ENCODE measurements around the gene DCC. TPM values are rescaled to one million over a fixed set of nuclear protein-coding genes. Genes with fewer than 3 reads are reported as not detected.

The DCC gene
- total and polyA plus RNA-seq, 9 of the 15 experiments (the other 6 are each of a cell fraction or from before 2014, with no cell fraction given), result not detected

DNA sequence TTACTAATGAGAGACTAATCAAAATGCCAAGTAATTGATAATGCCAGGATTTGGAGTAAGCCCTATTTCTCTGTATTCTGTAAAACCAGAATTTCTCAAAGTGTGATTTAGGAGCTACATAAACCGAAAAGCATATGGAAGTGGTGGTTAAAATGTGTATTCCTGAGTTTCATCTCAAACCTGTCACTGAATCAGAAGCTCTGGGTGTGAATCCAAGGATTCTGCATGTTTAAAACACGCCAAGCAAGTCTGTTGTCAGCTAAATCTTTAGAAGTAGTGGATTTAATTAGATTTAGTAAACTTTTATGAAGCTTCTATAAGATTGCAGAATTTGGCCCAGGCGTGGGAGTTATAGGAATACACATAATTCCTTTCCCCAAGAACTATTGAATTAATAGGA lies 700.3 kb downstream of the DCC start:
- intact Hi-C loops (cut with micrococcal nuclease), result no loop called here
- no peak overlapping the region for H3K27ac ChIP-seq (ENCODE audit: extremely low read depth, low read depth, low read length)
- H3K9me1 ChIP-seq (ENCODE audit: control insufficient read depth, insufficient read depth, low read length), result no peaks in the 10 kb centered on the region
- WGBS (ENCODE audit: insufficient coverage, low coverage, missing lambda C conversion rate), result 0% methylated on average over 3 of the region's 3 CpGs
- no peaks in the 10 kb centered on the region for H3K9me3 ChIP-seq (replicated peaks; ENCODE audit: control insufficient read depth, insufficient read depth, low read depth, low read length)
- no peak overlapping the region for H3K9ac ChIP-seq (ENCODE audit: insufficient read depth in 1 of 2, low read depth in 2 of 2, low read length in 2 of 2)
- TF ChIP-seq BACH1 (tag; IDR thresholded peaks at IDR 0.05) (no peak), HNRNPUL1 (IDR thresholded peaks at IDR 0.05; ENCODE audit: low read length) (no peak), TARDBP (IDR thresholded peaks at IDR 0.05) (no peak), MTF1 (CRISPR knock-in tag; IDR thresholded peaks at IDR 0.05; ENCODE audit: borderline replicate concordance) (no peak), HDGF (IDR thresholded peaks at IDR 0.05) (no peak), GABPB1 (CRISPR knock-in tag; IDR thresholded peaks at IDR 0.05) (no peak)
- TF ChIP-seq, protein P1, sequence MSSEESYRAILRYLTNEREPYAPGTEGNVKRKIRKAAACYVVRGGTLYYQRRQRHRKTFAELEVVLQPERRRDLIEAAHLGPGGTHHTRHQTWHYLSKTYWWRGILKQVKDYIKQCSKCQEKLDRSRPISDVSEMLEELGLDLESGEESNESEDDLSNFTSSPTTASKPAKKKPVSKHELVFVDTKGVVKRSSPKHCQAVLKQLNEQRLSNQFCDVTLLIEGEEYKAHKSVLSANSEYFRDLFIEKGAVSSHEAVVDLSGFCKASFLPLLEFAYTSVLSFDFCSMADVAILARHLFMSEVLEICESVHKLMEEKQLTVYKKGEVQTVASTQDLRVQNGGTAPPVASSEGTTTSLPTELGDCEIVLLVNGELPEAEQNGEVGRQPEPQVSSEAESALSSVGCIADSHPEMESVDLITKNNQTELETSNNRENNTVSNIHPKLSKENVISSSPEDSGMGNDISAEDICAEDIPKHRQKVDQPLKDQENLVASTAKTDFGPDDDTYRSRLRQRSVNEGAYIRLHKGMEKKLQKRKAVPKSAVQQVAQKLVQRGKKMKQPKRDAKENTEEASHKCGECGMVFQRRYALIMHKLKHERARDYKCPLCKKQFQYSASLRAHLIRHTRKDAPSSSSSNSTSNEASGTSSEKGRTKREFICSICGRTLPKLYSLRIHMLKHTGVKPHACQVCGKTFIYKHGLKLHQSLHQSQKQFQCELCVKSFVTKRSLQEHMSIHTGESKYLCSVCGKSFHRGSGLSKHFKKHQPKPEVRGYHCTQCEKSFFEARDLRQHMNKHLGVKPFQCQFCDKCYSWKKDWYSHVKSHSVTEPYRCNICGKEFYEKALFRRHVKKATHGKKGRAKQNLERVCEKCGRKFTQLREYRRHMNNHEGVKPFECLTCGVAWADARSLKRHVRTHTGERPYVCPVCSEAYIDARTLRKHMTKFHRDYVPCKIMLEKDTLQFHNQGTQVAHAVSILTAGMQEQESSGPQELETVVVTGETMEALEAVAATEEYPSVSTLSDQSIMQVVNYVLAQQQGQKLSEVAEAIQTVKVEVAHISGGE (CRISPR knock-in tag; IDR thresholded peaks at IDR 0.05), result no peak
- TF ChIP-seq, protein P2, sequence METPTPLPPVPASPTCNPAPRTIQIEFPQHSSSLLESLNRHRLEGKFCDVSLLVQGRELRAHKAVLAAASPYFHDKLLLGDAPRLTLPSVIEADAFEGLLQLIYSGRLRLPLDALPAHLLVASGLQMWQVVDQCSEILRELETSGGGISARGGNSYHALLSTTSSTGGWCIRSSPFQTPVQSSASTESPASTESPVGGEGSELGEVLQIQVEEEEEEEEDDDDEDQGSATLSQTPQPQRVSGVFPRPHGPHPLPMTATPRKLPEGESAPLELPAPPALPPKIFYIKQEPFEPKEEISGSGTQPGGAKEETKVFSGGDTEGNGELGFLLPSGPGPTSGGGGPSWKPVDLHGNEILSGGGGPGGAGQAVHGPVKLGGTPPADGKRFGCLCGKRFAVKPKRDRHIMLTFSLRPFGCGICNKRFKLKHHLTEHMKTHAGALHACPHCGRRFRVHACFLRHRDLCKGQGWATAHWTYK (CRISPR knock-in tag; IDR thresholded peaks at IDR 0.05), result no peak
- no peak overlapping the region for H2AFZ ChIP-seq (ENCODE audit: low read depth, low read length)
- H3K4me3 ChIP-seq, result no peak overlapping the region
- ATAC-seq (no peak), FAIRE-seq (no peak), DNase-seq (ENCODE audit: extremely low read depth in 1 of 4, low spot score in 3 of 4) (no peak)
- no peaks in the 10 kb centered on the region for H3K27me3 ChIP-seq (ENCODE audit: control insufficient read depth in 2 of 2, insufficient read depth in 2 of 2, low read length in 2 of 2)
- no peak overlapping the region for H3K4me2 ChIP-seq (ENCODE audit: insufficient read depth, low read length)
- no peaks in the 10 kb centered on the region for H4K20me1 ChIP-seq (replicated peaks; ENCODE audit: control insufficient read depth, insufficient read depth, low read length)
- ChIA-PET CTCF (ENCODE audit: low intra/inter-chr PET ratio) (no interaction called here), POLR2A (no interaction called here)
- no TSS peak for BruUV-seq (replicated peaks)
- in situ Hi-C loops (cut with MboI), result no loop called here
- no peaks in the 10 kb centered on the region for H3K36me3 ChIP-seq (ENCODE audit: control insufficient read depth, insufficient read depth, low read length)
- H3K79me2 ChIP-seq (ENCODE audit: control insufficient read depth, insufficient read depth, low read length), result no peaks in the 10 kb centered on the region
- no peaks in the 10 kb centered on the region for H3K4me1 ChIP-seq (replicated peaks in 1 of 2; ENCODE audit: control insufficient read depth in 2 of 2, insufficient read depth in 2 of 2, low read length in 2 of 2)

Measured in K562 (cell line).